Breast epithelium (tissue), 3 donors: Measurements from ENCODE around the gene LSAMP.

ENCODE experiments used
- POLR2A ChIP-seq: fragments of 450-650 bp; IDR thresholded peaks from one replicate; pipeline ENCODE4 v1.6.1; 2016; ENCODE audit warnings: antibody characterized with exemption, mild to moderate bottlenecking, moderate library complexity
- POLR2AphosphoS5 ChIP-seq, 3 donors: sonication (generic); formaldehyde crosslinking; IDR thresholded peaks; one replicate each; pipeline ENCODE4 v1.6.1; 2017; ENCODE audit warnings: antibody characterized with exemption in 3 of 3
- TF ChIP-seq, protein P1 (sequence below), 3 donors: fragments of 450-650 bp; IDR thresholded peaks; one replicate each; pipeline ENCODE4 v1.5.1; 2016 to 2017; ENCODE audit warnings: antibody characterized with exemption in 3 of 3, mild to moderate bottlenecking in 3 of 3, moderate library complexity in 3 of 3

DNA sequence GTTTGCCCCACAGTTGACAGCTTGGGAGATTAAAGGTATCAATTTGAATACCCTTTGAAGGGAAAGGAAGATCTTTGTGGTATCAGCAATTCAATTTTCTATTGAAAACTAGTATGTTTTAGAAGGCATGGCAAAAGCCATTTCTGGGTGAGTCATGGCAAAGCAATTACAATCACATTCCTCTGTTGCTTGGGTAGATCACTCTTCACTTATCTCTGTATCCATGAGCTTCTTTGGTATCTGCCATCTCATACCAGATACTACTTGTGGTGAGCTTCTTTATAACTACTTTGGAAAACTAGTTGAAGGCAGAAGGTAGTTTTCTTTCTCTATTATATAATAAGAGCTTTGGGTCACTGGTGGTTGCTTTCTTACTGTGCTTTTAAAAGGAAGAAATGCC is 28.3 kb upstream of the LSAMP start:
- TF ChIP-seq, protein P1, sequence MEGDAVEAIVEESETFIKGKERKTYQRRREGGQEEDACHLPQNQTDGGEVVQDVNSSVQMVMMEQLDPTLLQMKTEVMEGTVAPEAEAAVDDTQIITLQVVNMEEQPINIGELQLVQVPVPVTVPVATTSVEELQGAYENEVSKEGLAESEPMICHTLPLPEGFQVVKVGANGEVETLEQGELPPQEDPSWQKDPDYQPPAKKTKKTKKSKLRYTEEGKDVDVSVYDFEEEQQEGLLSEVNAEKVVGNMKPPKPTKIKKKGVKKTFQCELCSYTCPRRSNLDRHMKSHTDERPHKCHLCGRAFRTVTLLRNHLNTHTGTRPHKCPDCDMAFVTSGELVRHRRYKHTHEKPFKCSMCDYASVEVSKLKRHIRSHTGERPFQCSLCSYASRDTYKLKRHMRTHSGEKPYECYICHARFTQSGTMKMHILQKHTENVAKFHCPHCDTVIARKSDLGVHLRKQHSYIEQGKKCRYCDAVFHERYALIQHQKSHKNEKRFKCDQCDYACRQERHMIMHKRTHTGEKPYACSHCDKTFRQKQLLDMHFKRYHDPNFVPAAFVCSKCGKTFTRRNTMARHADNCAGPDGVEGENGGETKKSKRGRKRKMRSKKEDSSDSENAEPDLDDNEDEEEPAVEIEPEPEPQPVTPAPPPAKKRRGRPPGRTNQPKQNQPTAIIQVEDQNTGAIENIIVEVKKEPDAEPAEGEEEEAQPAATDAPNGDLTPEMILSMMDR (IDR thresholded peaks at IDR 0.05), result no peak
- TF ChIP-seq POLR2AphosphoS5 (IDR thresholded peaks at IDR 0.05) (no peak), POLR2A (no peak)
